Activated naive CD8-positive, alpha-beta T cell treated with anti-CD3 and anti-CD28 coated beads, Interleukin-2, amount 50 U/mL, for 16 hours (primary cell): Measurements from ENCODE around the gene EML1.

Source experiments
- DNase-seq: peaks from one replicate; pipeline ENCODE4 v3.0.0-alpha.2; 2020; ENCODE audit warnings: low read depth, low spot score

Gene EML1

DNA sequence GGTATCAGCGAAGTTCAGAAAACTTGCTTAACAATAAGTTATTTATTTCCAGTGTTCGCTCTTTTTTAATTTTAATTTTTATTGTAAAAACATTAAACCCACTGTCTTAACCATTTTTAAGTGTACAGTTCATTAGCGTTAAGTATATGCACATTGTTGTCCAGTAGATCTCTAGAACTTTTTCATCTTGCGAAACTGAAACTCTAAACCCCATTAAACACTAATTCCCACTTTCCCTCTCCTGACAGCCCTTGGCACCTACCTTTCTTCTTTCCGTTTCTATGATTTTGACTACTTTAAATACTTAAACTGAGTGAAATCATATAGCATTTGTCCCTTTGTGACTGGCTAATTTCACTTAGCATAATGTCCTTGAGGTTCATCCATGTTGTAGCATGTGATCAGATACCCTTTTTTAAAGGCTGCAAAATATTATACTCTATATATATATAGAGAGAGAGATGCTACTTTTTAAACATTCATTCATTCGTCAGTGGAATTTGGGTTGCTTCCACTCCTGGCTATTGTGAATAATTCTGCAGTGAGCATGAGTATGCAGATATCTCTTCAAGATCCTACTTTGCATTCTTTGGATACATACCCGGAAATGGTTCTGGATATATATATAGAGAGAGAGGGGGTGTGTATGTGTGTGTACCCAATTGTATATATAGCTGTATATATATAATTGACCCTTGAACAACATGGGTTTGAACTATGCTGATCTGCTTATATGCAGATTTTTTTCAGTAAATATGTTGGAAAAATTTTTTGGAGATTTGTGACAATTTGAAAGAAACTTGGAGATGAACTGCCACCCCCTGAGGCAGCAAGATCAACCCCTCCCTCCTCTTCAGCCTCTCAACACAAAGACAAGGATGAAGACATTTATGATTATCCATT lies 197.3 kb downstream of the EML1 start:
- no peak for DNase-seq

DNA sequence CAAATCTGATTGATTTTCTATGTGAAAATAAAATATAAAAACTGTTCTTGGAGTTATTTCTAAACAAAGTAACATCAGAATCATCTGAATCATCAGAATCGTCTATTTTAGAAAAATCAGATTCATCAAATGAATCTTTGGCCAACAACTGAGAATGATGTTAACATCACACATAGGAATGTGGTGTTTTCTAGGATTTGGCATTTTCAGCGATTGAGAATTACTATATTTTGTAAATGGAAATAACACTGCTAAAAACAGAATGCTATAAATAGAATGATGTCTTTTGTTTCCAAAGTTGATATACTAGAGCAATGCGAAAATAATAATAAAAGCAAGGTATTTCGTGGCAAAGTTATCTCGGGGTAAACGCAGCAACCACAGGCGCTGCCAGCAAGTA lies 198.1 kb downstream of the EML1 start:
- no peak for DNase-seq
